Transverse colon (tissue), 3 donors: Measurements from ENCODE around the gene UBE2M.

Experiments used
- EP300 ChIP-seq: sonication (generic); formaldehyde crosslinking; IDR thresholded peaks from one replicate; pipeline ENCODE4 v1.6.1; 2017; ENCODE audit warnings: antibody characterized with exemption, low read depth
- TF ChIP-seq, protein P1 (sequence below), 5 experiments: fragments of 200-600 bp in 3 of 5; fragments of 450-650 bp in 2 of 5; sonication (generic) in 3 of 5; IDR thresholded peaks; 1 replicate in 2 of 5; 2 replicates in 3 of 5; pipeline ENCODE4 v1.5.1; 2016 to 2017; ENCODE audit warnings: antibody characterized with exemption in 5 of 5, inconsistent platforms in 3 of 5, mild to moderate bottlenecking in 2 of 5, moderate library complexity in 1 of 5

GRCh38 chr19:58519087-58519354 lies 39.4 kb downstream of the UBE2M start:
- TF ChIP-seq, protein P1, sequence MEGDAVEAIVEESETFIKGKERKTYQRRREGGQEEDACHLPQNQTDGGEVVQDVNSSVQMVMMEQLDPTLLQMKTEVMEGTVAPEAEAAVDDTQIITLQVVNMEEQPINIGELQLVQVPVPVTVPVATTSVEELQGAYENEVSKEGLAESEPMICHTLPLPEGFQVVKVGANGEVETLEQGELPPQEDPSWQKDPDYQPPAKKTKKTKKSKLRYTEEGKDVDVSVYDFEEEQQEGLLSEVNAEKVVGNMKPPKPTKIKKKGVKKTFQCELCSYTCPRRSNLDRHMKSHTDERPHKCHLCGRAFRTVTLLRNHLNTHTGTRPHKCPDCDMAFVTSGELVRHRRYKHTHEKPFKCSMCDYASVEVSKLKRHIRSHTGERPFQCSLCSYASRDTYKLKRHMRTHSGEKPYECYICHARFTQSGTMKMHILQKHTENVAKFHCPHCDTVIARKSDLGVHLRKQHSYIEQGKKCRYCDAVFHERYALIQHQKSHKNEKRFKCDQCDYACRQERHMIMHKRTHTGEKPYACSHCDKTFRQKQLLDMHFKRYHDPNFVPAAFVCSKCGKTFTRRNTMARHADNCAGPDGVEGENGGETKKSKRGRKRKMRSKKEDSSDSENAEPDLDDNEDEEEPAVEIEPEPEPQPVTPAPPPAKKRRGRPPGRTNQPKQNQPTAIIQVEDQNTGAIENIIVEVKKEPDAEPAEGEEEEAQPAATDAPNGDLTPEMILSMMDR (IDR thresholded peaks at IDR 0.05) = no peak
- no peak for TF ChIP-seq EP300
